HepG2 (cell line): ENCODE data around the gene RNPS1. TPM values are rescaled to one million over a fixed set of nuclear protein-coding genes. Genes with fewer than 3 reads are reported as not detected.

Experiments used
- BORCS8-MEF2B ChIP-seq: sonication (generic); formaldehyde crosslinking; IDR thresholded peaks from 2 replicates; pipeline ENCODE4 v1.8.0; 2022; ENCODE audit warnings: mild to moderate bottlenecking, missing genetic modification reagents
- HNRNPLL ChIP-seq: fragments of 200-400 bp; formaldehyde crosslinking; IDR thresholded peaks from 2 replicates; pipeline ENCODE4 v1.6.1; 2017; ENCODE audit warnings: mild to moderate bottlenecking, low read depth, low read length; ENCODE audit not compliant: poor library complexity, severe bottlenecking
- MAZ ChIP-seq, 2 experiments: sonication (generic) in 1 of 2; formaldehyde crosslinking in 1 of 2; IDR thresholded peaks; 2 replicates each; pipeline versions ENCODE4 v1.5.0 to v1.6.1; 2012 to 2020; ENCODE audit warnings: low read depth in 2 of 2, mild to moderate bottlenecking in 2 of 2, borderline replicate concordance in 1 of 2, improper control_type of control experiment in 1 of 2, low read length in 1 of 2, missing genetic modification reagents in 1 of 2, moderate library complexity in 1 of 2
- NFE2 ChIP-seq: sonication (generic); formaldehyde crosslinking; IDR thresholded peaks from 2 replicates; pipeline ENCODE4 v1.4.0; 2020; ENCODE audit warnings: missing genetic modification reagents
- NFKB2 ChIP-seq: sonication (generic); formaldehyde crosslinking; IDR thresholded peaks from 2 replicates; pipeline ENCODE4 v1.4.0; 2020; ENCODE audit warnings: missing genetic modification reagents, borderline replicate concordance
- NR0B2 ChIP-seq: sonication (generic); formaldehyde crosslinking; IDR thresholded peaks from 2 replicates; pipeline ENCODE4 v1.4.0; 2020; ENCODE audit warnings: mild to moderate bottlenecking, missing genetic modification reagents
- NR3C1 ChIP-seq: sonication (generic); formaldehyde crosslinking; IDR thresholded peaks from 2 replicates; pipeline ENCODE4 v1.4.0; 2020; ENCODE audit warnings: missing genetic modification reagents
- PAX8 ChIP-seq: sonication (generic); formaldehyde crosslinking; IDR thresholded peaks from 2 replicates; pipeline ENCODE4 v1.8.0; 2022; ENCODE audit warnings: mild to moderate bottlenecking, missing genetic modification reagents, borderline replicate concordance
- RBM22 ChIP-seq: fragments of 200-400 bp; formaldehyde crosslinking; optimal IDR thresholded peaks from 2 replicates; pipeline ENCODE3; 2017; ENCODE audit warnings: mild to moderate bottlenecking, low read length, moderate library complexity
- REPIN1 ChIP-seq: sonication (generic); formaldehyde crosslinking; IDR thresholded peaks from 2 replicates; pipeline ENCODE4 v1.8.0; 2022; ENCODE audit warnings: missing genetic modification reagents, low read depth, mild to moderate bottlenecking, borderline replicate concordance
- SOX5 ChIP-seq: IDR thresholded peaks from 2 replicates; pipeline ENCODE4 v1.6.1; 2016; ENCODE audit warnings: borderline replicate concordance
- ZFP37 ChIP-seq: sonication (generic); formaldehyde crosslinking; IDR thresholded peaks from 2 replicates; pipeline ENCODE4 v1.4.0; 2020; ENCODE audit warnings: missing genetic modification reagents, borderline replicate concordance
- ZNF34 ChIP-seq: sonication (generic); formaldehyde crosslinking; IDR thresholded peaks from 2 replicates; pipeline ENCODE4 v1.4.0; 2020; ENCODE audit warnings: mild to moderate bottlenecking, missing genetic modification reagents, borderline replicate concordance
- ZNF567 ChIP-seq: sonication (generic); formaldehyde crosslinking; IDR thresholded peaks from 2 replicates; pipeline ENCODE4 v1.8.1; 2023; ENCODE audit warnings: mild to moderate bottlenecking, missing genetic modification reagents, borderline replicate concordance
- ZNF710 ChIP-seq: sonication (generic); formaldehyde crosslinking; IDR thresholded peaks from 2 replicates; pipeline ENCODE4 v1.5.0; 2020; ENCODE audit warnings: mild to moderate bottlenecking, missing genetic modification reagents, borderline replicate concordance
- polyA plus RNA-seq, 8 experiments: library from polyadenylated mRNA; depleted of rRNA in 3 of 8; stranded (reverse) in 7 of 8; unstranded in 1 of 8; fragments of >200 nt; fragmentation: Illumina TruSeq in 4 of 8; extraction: Trizol in 4 of 8; gene quantifications; 2 replicates each; pipeline versions ENCODE4 v1.2.1 to v1.2.3, GENCODE V29; 2011 to 2016; ENCODE audit warnings: low read depth in 4 of 8, missing spikeins in 1 of 8, mixed read lengths in 1 of 8; ENCODE audit not compliant: insufficient read depth in 1 of 8
- total RNA-seq, 5 experiments: library from RNA; depleted of rRNA; stranded (reverse); fragments of >200 nt; fragmentation: Illumina TruSeq; extraction: Trizol; gene quantifications; 2 replicates each; pipeline ENCODE4 v1.2.3, GENCODE V29; 2016; ENCODE audit warnings: low read depth in 1 of 5
- TF ChIP-seq, protein P1 (sequence below): sonication (generic); formaldehyde crosslinking; IDR thresholded peaks from 2 replicates; pipeline ENCODE4 v1.4.0; 2020; ENCODE audit warnings: missing genetic modification reagents
- TF ChIP-seq, protein P2 (sequence below): sonication (generic); formaldehyde crosslinking; IDR thresholded peaks from 2 replicates; pipeline ENCODE4 v1.4.0; 2020; ENCODE audit warnings: low read depth, missing genetic modification reagents

The RNPS1 gene
- total and polyA plus RNA-seq, 2 of the 13 experiments (the other 11 are each of a cell fraction or from before 2014, with no cell fraction given): 126 to 133 TPM

DNA sequence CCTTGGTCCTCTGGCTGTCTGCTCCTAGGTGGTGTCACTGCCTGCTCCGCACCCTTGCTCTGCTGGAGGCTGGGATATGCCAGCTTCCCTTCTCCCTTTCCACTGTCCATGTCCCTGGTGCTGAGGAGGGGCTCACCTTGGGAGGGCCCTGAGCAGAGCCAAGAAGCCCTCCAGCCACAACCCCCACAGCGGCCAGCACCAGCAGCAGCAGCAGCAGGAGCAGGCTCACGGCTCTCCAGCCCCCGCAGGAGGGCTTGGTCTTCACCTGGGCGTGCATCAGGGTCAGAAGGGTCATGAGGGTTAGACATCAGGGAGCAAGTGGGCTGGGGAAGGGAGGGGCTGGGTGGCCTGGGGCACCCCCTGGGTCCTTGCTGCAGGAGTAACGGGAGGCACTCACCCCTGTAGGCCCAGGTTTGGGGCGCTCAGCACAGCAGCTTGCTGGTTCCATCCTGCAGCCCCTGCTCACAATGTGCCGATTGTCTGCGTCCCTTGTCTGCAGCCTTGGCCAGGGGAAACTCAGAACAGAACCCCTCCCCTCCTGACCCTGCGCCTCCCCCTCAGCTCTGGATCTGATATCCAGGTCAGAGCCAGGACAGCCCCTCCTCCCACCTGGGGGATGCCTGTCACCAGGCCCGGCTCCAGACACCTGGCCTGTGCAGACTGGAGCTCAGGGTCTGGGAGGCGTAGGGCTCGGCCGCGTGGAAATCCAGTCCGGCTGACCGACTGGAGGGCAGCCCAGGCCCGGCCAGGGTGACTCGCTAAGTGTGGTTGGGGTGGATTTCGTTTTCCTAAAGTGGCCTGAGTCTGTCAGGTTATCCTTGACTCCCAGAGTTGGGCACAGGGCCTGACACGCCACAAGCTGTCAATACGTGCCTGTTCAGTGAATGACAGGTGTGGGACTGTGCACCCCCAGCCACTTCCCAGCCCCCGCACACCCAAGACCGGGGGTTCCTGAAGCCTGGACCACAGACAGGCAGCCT, 57.2 kb downstream of the RNPS1 start, which contains the start of gene BRICD5 (continued):
- no peak for TF ChIP-seq ZNF710 (CRISPR knock-in tag)
- no peak for TF ChIP-seq NR3C1
- TF ChIP-seq RBM22: peak; percentile 12
- TF ChIP-seq SOX5 (CRISPR knock-in tag): 0 out of 2 replicates have a peak, but pooled peaks have one; percentile 15
- TF ChIP-seq REPIN1 (CRISPR knock-in tag): 0 out of 2 replicates have a peak, but pooled peaks have one; percentile 36
- TF ChIP-seq MAZ (IDR thresholded peaks at IDR 0.05; ENCODE audit: borderline replicate concordance, low read depth, low read length): no peak
- 0 out of 2 replicates have a peak, but pooled peaks have one; percentile 10 for TF ChIP-seq MAZ (CRISPR knock-in tag; IDR thresholded peaks at IDR 0.05; ENCODE audit: low read depth)
- TF ChIP-seq, protein P1, sequence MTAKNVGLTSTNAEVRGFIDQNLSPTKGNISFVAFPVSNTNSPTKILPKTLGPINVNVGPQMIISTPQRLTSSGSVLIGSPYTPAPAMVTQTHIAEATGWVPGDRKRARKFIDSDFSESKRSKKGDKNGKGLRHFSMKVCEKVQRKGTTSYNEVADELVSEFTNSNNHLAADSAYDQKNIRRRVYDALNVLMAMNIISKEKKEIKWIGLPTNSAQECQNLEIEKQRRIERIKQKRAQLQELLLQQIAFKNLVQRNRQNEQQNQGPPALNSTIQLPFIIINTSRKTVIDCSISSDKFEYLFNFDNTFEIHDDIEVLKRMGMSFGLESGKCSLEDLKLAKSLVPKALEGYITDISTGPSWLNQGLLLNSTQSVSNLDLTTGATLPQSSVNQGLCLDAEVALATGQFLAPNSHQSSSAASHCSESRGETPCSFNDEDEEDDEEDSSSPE: 0 out of 2 replicates have a peak, but pooled peaks have one; percentile 13
- 0 out of 2 replicates have a peak, but pooled peaks have one; percentile 47 for TF ChIP-seq BORCS8-MEF2B
- TF ChIP-seq HNRNPLL: no peak
- TF ChIP-seq ZNF34 (CRISPR knock-in tag): 0 out of 2 replicates have a peak, but pooled peaks have one; percentile 16
- TF ChIP-seq PAX8 (CRISPR knock-in tag): no peak
- TF ChIP-seq, protein P2, sequence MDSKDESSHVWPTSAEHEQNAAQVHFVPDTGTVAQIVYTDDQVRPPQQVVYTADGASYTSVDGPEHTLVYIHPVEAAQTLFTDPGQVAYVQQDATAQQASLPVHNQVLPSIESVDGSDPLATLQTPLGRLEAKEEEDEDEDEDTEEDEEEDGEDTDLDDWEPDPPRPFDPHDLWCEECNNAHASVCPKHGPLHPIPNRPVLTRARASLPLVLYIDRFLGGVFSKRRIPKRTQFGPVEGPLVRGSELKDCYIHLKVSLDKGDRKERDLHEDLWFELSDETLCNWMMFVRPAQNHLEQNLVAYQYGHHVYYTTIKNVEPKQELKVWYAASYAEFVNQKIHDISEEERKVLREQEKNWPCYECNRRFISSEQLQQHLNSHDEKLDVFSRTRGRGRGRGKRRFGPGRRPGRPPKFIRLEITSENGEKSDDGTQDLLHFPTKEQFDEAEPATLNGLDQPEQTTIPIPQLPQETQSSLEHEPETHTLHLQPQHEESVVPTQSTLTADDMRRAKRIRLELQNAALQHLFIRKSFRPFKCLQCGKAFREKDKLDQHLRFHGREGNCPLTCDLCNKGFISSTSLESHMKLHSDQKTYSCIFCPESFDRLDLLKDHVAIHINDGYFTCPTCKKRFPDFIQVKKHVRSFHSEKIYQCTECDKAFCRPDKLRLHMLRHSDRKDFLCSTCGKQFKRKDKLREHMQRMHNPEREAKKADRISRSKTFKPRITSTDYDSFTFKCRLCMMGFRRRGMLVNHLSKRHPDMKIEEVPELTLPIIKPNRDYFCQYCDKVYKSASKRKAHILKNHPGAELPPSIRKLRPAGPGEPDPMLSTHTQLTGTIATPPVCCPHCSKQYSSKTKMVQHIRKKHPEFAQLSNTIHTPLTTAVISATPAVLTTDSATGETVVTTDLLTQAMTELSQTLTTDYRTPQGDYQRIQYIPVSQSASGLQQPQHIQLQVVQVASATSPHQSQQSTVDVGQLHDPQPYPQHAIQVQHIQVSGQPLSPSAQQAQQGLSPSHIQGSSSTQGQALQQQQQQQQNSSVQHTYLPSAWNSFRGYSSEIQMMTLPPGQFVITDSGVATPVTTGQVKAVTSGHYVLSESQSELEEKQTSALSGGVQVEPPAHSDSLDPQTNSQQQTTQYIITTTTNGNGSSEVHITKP (CRISPR knock-in tag): no peak
- TF ChIP-seq NR0B2 (CRISPR knock-in tag): peak; percentile 58; the same call in 1 of the 2 replicates
- TF ChIP-seq ZNF567 (CRISPR knock-in tag): 0 out of 2 replicates have a peak, but pooled peaks have one; percentile 32
- no peak for TF ChIP-seq NFE2 (CRISPR knock-in tag)
- no peak for TF ChIP-seq ZFP37
- no peak for TF ChIP-seq NFKB2 (CRISPR knock-in tag)
